CD8-positive, alpha-beta memory T cell (primary cell): ENCODE results near the gene UGT1A1. TPM values are rescaled to one million over a fixed set of nuclear protein-coding genes. Genes with fewer than 3 reads are reported as not detected.
A peak's percentile ranks its signal among the peaks of the same experiment; 100 is the strongest.

Source experiments
- CTCF ChIA-PET: fragments of 350-600 bp; sonication (Branson Sonifier 250); formaldehyde crosslinking; loops from one replicate; lab custom pipeline; 2021; ENCODE audit warnings: antibody characterized with exemption; lab: Charles Lee
- POLR2A ChIA-PET: fragments of 350-600 bp; sonication (Branson Sonifier 250); formaldehyde crosslinking; loops from one replicate; lab custom pipeline; 2021; ENCODE audit warnings: antibody characterized with exemption; lab: Charles Lee
- DNase-seq, 5 donors: peaks; one replicate each; pipeline versions ENCODE4 v3.0.0 to v3.0.0-alpha.2; 2020 to 2022; ENCODE audit warnings: mixed read lengths in 1 of 5
- H3K27ac ChIP-seq: one replicate; pipeline ENCODE4 v1.7.0; 2013; ENCODE audit warnings: low read depth, mild to moderate bottlenecking, low read length, moderate library complexity
- H3K27me3 ChIP-seq: 2 replicates; pipeline ENCODE4 v1.7.0; 2013; ENCODE audit warnings: low read length, mild to moderate bottlenecking; ENCODE audit not compliant: insufficient read depth, poor library complexity, severe bottlenecking
- H3K36me3 ChIP-seq: 2 replicates; pipeline ENCODE4 v1.7.0; 2013; ENCODE audit warnings: mild to moderate bottlenecking, low read length, moderate library complexity; ENCODE audit not compliant: insufficient read depth
- H3K4me1 ChIP-seq: 2 replicates; pipeline ENCODE4 v1.7.0; 2013; ENCODE audit warnings: mild to moderate bottlenecking, low read length, moderate library complexity; ENCODE audit not compliant: insufficient read depth
- H3K4me3 ChIP-seq: 2 replicates; pipeline ENCODE4 v1.7.0; 2013; ENCODE audit warnings: mild to moderate bottlenecking, low read length
- H3K9me3 ChIP-seq: 2 replicates; pipeline ENCODE4 v1.7.0; 2013; ENCODE audit warnings: mild to moderate bottlenecking, low read length
- H3K27ac Mint-ChIP-seq, 8 donors: one replicate each; pipeline ENCODE4 v1.8.0; 2020 to 2021; ENCODE audit warnings: mixed read lengths in 8 of 8, mild to moderate bottlenecking in 6 of 8, inconsistent platforms in 3 of 8, moderate library complexity in 3 of 8
- H3K27me3 Mint-ChIP-seq, 2 donors: one replicate each; pipeline ENCODE4 v1.8.0; 2020 to 2021; ENCODE audit warnings: mixed read lengths in 2 of 2, mild to moderate bottlenecking in 1 of 2, moderate library complexity in 1 of 2
- H3K36me3 Mint-ChIP-seq, 3 donors: one replicate each; pipeline ENCODE4 v1.8.0; 2020 to 2021; ENCODE audit warnings: mixed read lengths in 3 of 3, inconsistent platforms in 1 of 3, mild to moderate bottlenecking in 1 of 3
- H3K4me1 Mint-ChIP-seq, 3 donors: one replicate each; pipeline ENCODE4 v1.8.0; 2020 to 2021; ENCODE audit warnings: mixed read lengths in 3 of 3, inconsistent platforms in 1 of 3, mild to moderate bottlenecking in 1 of 3
- H3K4me3 Mint-ChIP-seq, 7 donors: one replicate each; pipeline ENCODE4 v1.8.0; 2020 to 2021; ENCODE audit warnings: mixed read lengths in 7 of 7, mild to moderate bottlenecking in 6 of 7, moderate library complexity in 4 of 7, inconsistent platforms in 2 of 7
- H3K9me3 Mint-ChIP-seq, 5 donors: one replicate each; pipeline ENCODE4 v1.8.0; 2020 to 2022; ENCODE audit warnings: mixed read lengths in 5 of 5, mild to moderate bottlenecking in 3 of 5, moderate library complexity in 2 of 5, inconsistent platforms in 1 of 5
- polyA plus RNA-seq: library from polyadenylated mRNA; unstranded; fragments of 300-500 nt; fragmentation: Illumina TruSeq; gene quantifications from one replicate; pipeline ENCODE4 v1.2.3, GENCODE V29; 2021
- total RNA-seq, 2 experiments: library from RNA; stranded (reverse); gene quantifications; one replicate each; pipeline ENCODE4 v1.2.3, GENCODE V29; 2021

Gene UGT1A1
- total and polyA plus RNA-seq, 3 experiments from 2014 or later = not detected

DNA sequence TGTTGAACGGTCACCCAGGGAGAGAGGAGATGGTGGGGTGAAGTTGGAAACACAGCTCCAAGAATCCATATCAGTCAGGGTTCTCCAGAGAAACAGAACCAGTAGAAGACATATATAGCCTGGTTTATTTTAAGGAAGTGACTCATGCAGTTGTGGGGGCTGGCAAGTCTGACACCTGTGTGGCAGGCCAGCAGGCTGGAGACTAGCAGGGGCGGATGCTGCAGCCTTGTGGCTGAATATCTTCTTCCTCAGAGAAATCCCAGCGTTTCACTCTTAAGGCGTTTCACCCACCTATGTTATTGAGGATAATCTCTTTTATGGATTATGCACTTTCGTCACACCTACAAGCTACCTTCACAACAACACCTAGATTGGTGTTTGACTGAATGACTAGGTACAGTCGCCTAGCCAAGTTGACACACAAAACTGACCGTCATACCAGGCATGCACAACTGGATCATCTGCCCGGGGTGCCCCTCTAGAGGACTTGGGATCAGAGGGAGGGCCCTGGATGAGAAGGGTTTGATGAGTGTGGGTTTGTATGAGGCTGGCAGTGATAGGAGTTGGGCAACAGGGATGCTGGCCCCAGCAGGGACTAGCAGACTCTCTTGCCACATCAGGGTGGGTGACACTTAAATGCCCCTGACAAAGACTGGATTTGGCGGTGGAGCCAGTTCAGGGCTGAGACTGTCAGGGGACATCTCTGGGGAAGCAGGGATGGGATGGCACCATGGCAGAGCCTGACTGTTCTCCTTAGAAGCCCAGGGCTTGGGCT lies 41.5 kb downstream of the UGT1A1 start:
- H3K36me3 ChIP-seq = no peaks in the 10 kb centered on the region
- H3K9me3 Mint-ChIP-seq = no peaks in the 10 kb centered on the region
- H3K9me3 ChIP-seq = no peaks in the 10 kb centered on the region
- ChIA-PET CTCF (no interaction called here), POLR2A (no interaction called here)
- H3K4me1 ChIP-seq = no peaks in the 10 kb centered on the region
- no peaks in the 10 kb centered on the region for H3K27me3 ChIP-seq
- H3K4me3 ChIP-seq = no peak overlapping the region
- H3K4me1 Mint-ChIP-seq = peaks cover 3 to 5% (median 4%) of the 10 kb centered on the region in 3 donors
- H3K27me3 Mint-ChIP-seq = peaks cover 6 to 37% of the 10 kb centered on the region in 2 donors
- no peaks in the 10 kb centered on the region for H3K36me3 Mint-ChIP-seq
- no peak overlapping the region for H3K27ac ChIP-seq
- H3K27ac Mint-ChIP-seq = peak overlapping the region in 2 of 8 donors; percentile 49
- DNase-seq = peak in 1 of 5 donors; percentile 45
- H3K4me3 Mint-ChIP-seq = no peak overlapping the region

DNA sequence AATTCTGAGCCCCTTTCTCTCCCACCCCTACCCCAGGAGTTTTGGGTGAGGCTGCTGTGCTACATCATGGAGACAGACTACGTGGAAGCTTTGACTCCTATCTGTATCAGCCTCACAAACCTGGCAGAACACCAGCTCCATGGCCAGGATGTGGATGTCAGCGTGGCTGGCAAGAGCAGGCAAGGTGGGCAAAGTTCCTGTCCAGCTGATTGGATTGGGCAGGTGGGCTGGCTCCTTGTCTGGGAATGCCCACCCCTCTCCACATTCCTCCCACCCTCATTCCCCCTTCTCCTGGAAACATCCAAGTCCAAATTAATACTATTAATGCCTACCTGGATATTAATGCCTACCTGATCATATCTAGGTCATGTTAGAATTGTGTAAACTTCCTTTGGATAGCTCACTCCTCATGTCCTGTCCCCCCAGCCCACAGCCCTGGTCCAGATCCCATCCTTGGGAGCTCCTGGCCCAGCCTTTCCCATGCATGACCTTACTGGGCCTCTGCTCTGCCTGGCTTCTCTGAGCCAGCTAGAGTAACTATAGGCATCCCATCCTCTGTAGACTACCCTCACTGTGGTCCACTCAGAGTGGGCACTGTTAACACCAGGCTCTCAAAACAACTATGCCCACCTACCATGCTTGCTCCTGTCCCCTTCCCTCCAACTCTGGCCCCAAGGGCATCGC lies 42.2 kb downstream of the UGT1A1 start:
- Histone ChIP-seq H3K4me1 (no peaks in the 10 kb centered on the region), H3K27ac (no peak overlapping the region), H3K9me3 (no peaks in the 10 kb centered on the region), H3K4me3 (no peak overlapping the region), H3K27me3 (no peaks in the 10 kb centered on the region), H3K36me3 (no peaks in the 10 kb centered on the region)
- Mint-ChIP-seq H3K27me3 (peaks cover 6 to 37% of the 10 kb centered on the region in 2 donors), H3K4me3 (no peak overlapping the region), H3K27ac (peak overlapping the region in 1 of 8 donors; percentile 49), H3K4me1 (peaks cover 3 to 5% (median 4%) of the 10 kb centered on the region in 3 donors), H3K9me3 (no peaks in the 10 kb centered on the region), H3K36me3 (no peaks in the 10 kb centered on the region)
- peak in 1 of 5 donors; percentile 10 for DNase-seq
- ChIA-PET CTCF (no interaction called here), POLR2A (no interaction called here)

DNA sequence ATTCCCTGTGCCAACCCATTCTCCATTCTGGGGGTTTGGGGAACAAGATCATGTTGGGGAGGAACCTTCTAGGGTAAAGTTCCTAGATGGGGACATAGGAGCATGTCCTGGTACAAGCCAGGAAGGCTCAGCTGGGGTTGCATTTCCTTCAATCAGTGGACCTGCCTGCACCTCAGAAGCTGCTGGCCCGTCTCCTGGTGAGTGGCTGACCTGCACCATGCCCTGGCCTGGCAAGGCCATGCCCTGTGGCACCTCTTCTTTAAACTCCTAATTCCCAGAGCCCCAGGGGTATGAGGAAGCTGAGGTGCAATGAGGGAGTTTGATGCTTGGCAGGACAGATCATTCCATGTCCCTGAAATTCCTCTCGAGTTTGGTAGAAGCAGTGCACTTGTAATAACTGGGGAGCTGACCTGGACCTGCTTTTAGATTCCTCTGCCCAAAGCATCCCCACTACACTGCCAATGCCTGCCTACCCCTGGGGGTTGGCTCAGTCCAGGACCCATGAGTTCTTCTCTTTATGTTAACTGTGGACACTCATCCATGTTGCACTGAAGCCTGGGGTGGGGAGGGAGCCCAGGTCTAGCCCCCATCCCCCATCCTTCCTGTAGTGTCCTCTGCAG lies 43.3 kb downstream of the UGT1A1 start:
- Mint-ChIP-seq H3K9me3 (no peaks in the 10 kb centered on the region), H3K27me3 (peaks cover 9 to 38% of the 10 kb centered on the region in 2 donors), H3K36me3 (no peaks in the 10 kb centered on the region), H3K4me1 (peaks cover 3 to 5% (median 4%) of the 10 kb centered on the region in 3 donors), H3K27ac (no peak overlapping the region), H3K4me3 (no peak overlapping the region)
- H3K9me3 ChIP-seq = no peaks in the 10 kb centered on the region
- ChIA-PET POLR2A (no interaction called here), CTCF (no interaction called here)
- H3K4me1 ChIP-seq = no peaks in the 10 kb centered on the region
- H3K27me3 ChIP-seq = peaks cover 2% of the 10 kb centered on the region
- DNase-seq = peak in 1 of 5 donors; percentile 11
- H3K4me3 ChIP-seq = no peak overlapping the region
- no peaks in the 10 kb centered on the region for H3K36me3 ChIP-seq
- no peak overlapping the region for H3K27ac ChIP-seq

DNA sequence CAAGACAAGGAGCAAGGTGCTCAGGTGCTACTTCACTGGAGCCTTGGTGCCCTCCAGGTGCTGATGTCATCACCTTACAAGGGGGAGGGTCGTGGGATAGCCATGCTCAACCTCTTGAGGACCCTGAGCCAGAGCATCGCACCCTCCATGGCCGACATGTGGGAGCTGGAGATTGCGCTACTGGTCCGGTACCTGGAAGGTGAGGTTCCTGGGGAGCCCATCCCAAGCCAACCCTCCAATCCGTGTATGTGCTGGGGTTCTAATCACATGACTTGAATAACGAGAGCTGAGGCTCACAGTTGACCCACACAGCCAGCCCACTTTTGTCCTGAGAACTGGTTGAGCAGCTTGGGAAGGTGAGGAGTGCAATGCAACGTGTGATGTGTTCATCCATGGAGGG lies 43.9 kb downstream of the UGT1A1 start:
- H3K4me1 ChIP-seq = no peaks in the 10 kb centered on the region
- peaks cover 5% of the 10 kb centered on the region for H3K27me3 ChIP-seq
- Mint-ChIP-seq H3K27ac (peak overlapping the region in 1 of 8 donors; percentile 65), H3K4me1 (peaks cover 3 to 5% (median 4%) of the 10 kb centered on the region in 3 donors), H3K36me3 (no peaks in the 10 kb centered on the region), H3K9me3 (no peaks in the 10 kb centered on the region), H3K27me3 (peaks cover 14 to 39% of the 10 kb centered on the region in 2 donors), H3K4me3 (no peak overlapping the region)
- ChIA-PET CTCF (no interaction called here), POLR2A (no interaction called here)
- H3K9me3 ChIP-seq = no peaks in the 10 kb centered on the region
- DNase-seq = peak in 1 of 5 donors; percentile 22
- H3K36me3 ChIP-seq = no peaks in the 10 kb centered on the region
- H3K4me3 ChIP-seq = no peak overlapping the region
- no peak overlapping the region for H3K27ac ChIP-seq

DNA sequence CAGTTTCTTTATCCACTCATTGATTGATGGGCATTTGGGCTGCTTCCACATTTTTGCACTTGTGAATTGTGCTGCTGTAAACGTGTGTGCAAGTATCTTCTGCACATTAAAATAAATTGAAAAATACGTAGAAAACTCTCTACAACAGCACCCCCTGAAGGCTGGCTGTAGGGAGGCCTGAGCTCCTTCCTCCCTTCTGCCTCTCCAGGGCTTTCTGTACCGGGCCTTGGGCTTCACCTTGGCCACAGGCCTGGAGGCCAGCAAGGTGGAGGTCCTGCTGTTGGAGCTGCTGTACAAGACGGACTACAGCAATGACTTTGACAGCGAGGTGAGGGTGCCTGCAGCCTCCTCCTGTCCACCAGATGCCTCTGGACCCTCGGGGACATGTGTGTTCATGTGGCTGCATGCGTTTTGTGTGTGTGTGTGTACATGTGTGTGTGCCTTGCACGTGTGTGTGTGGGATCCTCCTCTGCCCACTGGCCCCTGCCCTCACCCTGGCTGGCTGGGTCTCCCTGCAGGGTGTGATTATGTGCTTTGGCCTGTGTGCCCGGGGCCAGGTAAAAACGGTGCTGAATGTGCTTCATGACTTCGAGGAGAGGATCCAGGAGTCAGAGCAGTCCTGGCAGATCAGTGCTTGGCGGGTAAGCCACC lies 47.3 kb downstream of the UGT1A1 start:
- DNase-seq = peak in 1 of 5 donors; percentile 23

DNA sequence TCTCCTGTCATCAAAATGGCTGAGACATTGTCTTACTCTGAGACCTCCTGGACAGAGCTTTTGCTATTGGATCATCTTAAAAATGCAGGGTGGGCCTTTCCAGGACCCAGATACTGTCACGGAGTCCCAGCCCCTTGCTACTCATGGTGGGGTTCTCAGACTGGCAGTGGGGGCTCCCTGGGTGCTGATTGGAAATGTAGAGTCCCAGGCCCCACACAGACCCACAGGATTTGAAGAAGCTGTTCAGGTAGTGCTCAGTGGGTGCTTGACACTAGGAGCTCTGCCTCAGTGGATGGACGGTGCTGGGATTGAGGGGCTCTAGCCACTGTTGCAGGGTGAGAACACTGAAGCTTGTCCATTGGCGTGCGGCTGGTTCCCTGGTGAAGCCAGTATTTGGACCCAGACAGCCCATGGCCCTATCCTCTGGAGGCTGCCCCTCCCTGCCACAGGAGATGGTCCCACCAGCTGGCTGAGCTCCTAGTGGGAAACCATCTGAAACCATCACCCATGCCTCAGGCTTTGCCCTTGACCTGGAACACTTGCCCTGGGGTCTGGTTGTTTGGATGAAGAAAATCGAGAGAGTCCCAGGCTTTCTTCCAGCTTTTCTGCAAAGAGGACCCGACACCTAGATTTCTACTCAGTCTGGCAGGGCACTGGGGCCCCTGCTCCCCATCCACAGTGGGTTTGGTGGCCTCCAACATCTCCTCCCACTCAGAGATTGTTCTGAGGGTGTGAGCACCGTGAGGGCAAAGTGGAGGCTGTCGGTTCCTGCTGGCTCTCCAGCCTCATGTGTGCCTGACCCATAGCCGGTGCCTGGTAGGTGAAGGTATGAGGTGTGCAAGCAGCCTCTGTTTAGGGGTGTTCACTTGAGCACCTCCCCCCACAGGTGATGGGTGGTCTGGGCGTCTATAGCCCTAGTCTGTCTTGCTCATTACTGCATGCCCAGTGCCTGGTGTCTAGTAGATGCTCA lies 48.2 kb downstream of the UGT1A1 start:
- ChIA-PET POLR2A (no interaction called here), CTCF (no interaction called here)
- H3K4me1 Mint-ChIP-seq = no peaks in the 10 kb centered on the region
- peak in 1 of 5 donors; percentile 33 for DNase-seq
- no peak overlapping the region for H3K27ac Mint-ChIP-seq
- peaks cover 27 to 49% of the 10 kb centered on the region in 2 donors for H3K27me3 Mint-ChIP-seq
- no peaks in the 10 kb centered on the region for H3K9me3 ChIP-seq
- no peak overlapping the region for H3K4me3 ChIP-seq
- no peaks in the 10 kb centered on the region for H3K9me3 Mint-ChIP-seq
- H3K36me3 ChIP-seq = no peaks in the 10 kb centered on the region
- no peak overlapping the region for H3K4me3 Mint-ChIP-seq
- no peak overlapping the region for H3K27ac ChIP-seq
- no peaks in the 10 kb centered on the region for H3K36me3 Mint-ChIP-seq
- no peaks in the 10 kb centered on the region for H3K4me1 ChIP-seq
- H3K27me3 ChIP-seq = peaks cover 5% of the 10 kb centered on the region

More for the DNA sequence above, 47.3 kb downstream of the UGT1A1 start:
- Histone ChIP-seq H3K36me3 (no peaks in the 10 kb centered on the region), H3K9me3 (no peaks in the 10 kb centered on the region), H3K27me3 (peaks cover 5% of the 10 kb centered on the region), H3K4me1 (no peaks in the 10 kb centered on the region), H3K4me3 (no peak overlapping the region), H3K27ac (no peak overlapping the region)
- Mint-ChIP-seq H3K27ac (no peak overlapping the region), H3K4me3 (no peak overlapping the region), H3K9me3 (no peaks in the 10 kb centered on the region), H3K27me3 (peaks cover 27 to 57% of the 10 kb centered on the region in 2 donors), H3K36me3 (no peaks in the 10 kb centered on the region), H3K4me1 (no peaks in the 10 kb centered on the region)
- ChIA-PET POLR2A (no interaction called here), CTCF (no interaction called here)

DNA sequence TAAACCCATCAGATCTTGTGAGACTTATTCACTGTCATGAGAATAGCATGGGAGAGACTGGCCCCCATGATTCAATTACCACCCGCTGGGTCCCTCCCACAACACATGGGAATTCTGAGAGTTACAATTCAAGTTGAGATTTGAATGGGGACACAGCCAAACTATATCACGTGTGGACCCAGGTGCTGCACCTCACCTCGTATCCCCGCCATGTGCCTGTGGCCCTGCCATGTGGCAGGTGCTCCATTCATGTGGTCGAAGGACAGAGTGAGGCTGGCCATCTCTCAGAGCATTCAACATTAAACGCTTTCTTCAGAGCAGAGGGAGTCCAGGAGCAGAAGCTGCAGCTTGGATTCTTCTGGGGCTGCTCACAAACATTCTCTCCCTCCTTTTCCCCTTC lies 50.3 kb downstream of the UGT1A1 start:
- Histone ChIP-seq H3K36me3 (no peaks in the 10 kb centered on the region), H3K9me3 (no peaks in the 10 kb centered on the region), H3K4me1 (no peaks in the 10 kb centered on the region), H3K4me3 (no peak overlapping the region), H3K27ac (no peak overlapping the region), H3K27me3 (peaks cover 5% of the 10 kb centered on the region)
- DNase-seq = peak in 1 of 5 donors; percentile 23
- Mint-ChIP-seq H3K4me1 (no peaks in the 10 kb centered on the region), H3K27ac (no peak overlapping the region), H3K9me3 (no peaks in the 10 kb centered on the region), H3K4me3 (no peak overlapping the region), H3K36me3 (no peaks in the 10 kb centered on the region), H3K27me3 (peaks cover 21 to 33% of the 10 kb centered on the region in 2 donors)
- ChIA-PET CTCF (no interaction called here), POLR2A (no interaction called here)
